GM19043 (cell line): ENCODE data around the gene FNIP1.
"Not testable (repeated sequence)": the region's sequence is repeated elsewhere in the genome, so short reads cannot be mapped to it uniquely, and the experiment has no call there.

Experiments used
- ATAC-seq: cut with Tn5 transposase; IDR thresholded peaks from one replicate; pipeline ENCODE4 v1.9.1; 2021; ENCODE audit warnings: low read depth; ENCODE audit not compliant: unreplicated experiment

Gene FNIP1

GRCh38 chr5:131754363-131754762, 42.5 kb downstream of the FNIP1 start:
- no peak for ATAC-seq

- no peak for ATAC-seq
These were observed 45.3 kb downstream of the FNIP1 start for GRCh38 chr5:131751506-131751905.

- no peak for ATAC-seq
These were observed 46.9 kb downstream of the FNIP1 start for GRCh38 chr5:131749723-131750470.

- ATAC-seq, result no peak
These were observed 47.7 kb downstream of the FNIP1 start for GRCh38 chr5:131749138-131749537.

GRCh38 chr5:131747180-131748105, 49.4 kb downstream of the FNIP1 start:
- ATAC-seq, result peak; percentile 65

- no peak for ATAC-seq
These were observed 50.4 kb downstream of the FNIP1 start for GRCh38 chr5:131746423-131746822.

- no peak for ATAC-seq
These were observed 51.1 kb downstream of the FNIP1 start for GRCh38 chr5:131745703-131746102.

- ATAC-seq, result no peak
These were observed 51.7 kb downstream of the FNIP1 start for GRCh38 chr5:131745155-131745554.

GRCh38 chr5:131740477-131740876, 56.3 kb downstream of the FNIP1 start:
- no peak for ATAC-seq

- ATAC-seq, result no peak
These were observed 61.4 kb downstream of the FNIP1 start for GRCh38 chr5:131735393-131735792.

- not testable (repeated sequence) for ATAC-seq
These were observed 61.9 kb downstream of the FNIP1 start for GRCh38 chr5:131734939-131735338.

- ATAC-seq, result not testable (repeated sequence)
These were observed 67.5 kb downstream of the FNIP1 start for GRCh38 chr5:131729292-131729691.

- not testable (repeated sequence) for ATAC-seq
These were observed 72.7 kb downstream of the FNIP1 start for GRCh38 chr5:131724089-131724488.

- ATAC-seq, result no peak
These were observed 76.1 kb downstream of the FNIP1 start for GRCh38 chr5:131720714-131721113.

GRCh38 chr5:131719564-131719963, 77.3 kb downstream of the FNIP1 start:
- no peak for ATAC-seq

- no peak for ATAC-seq
These were observed 78.3 kb downstream of the FNIP1 start for GRCh38 chr5:131718487-131719014.

GRCh38 chr5:131717164-131717563, 79.7 kb downstream of the FNIP1 start:
- ATAC-seq, result not testable (repeated sequence)

GRCh38 chr5:131716650-131717049, 80.2 kb downstream of the FNIP1 start:
- no peak for ATAC-seq

- no peak for ATAC-seq
These were observed 86.4 kb downstream of the FNIP1 start for GRCh38 chr5:131710391-131710790.

- ATAC-seq, result no peak
These were observed 87.8 kb downstream of the FNIP1 start for GRCh38 chr5:131709043-131709442.

GRCh38 chr5:131706281-131706680, 90.5 kb downstream of the FNIP1 start:
- no peak for ATAC-seq
